GM19035 (cell line): Measurements from ENCODE around the gene JAGN1.
A peak's percentile ranks its signal among the peaks of the same experiment; 100 is the strongest.
"Not testable (repeated sequence)": the region's sequence is repeated elsewhere in the genome, so short reads cannot be mapped to it uniquely, and the experiment has no call there.

Experiments
- ATAC-seq: cut with Tn5 transposase; IDR thresholded peaks from one replicate; pipeline ENCODE4 v1.9.1; 2021; ENCODE audit not compliant: unreplicated experiment

JAGN1 gene

GRCh38 chr3:9916734-9917680, 26.6 kb downstream of the JAGN1 start, which contains the start of gene IL17RC:
TSS of gene IL17RC (plus strand) at chr3:9917098. CDS start at chr3:9917316, 218 bp downstream.
- ATAC-seq = no peak

- ATAC-seq = no peak
Measured at GRCh38 chr3:9917820-9918219, 27.4 kb downstream of the JAGN1 start.

GRCh38 chr3:9918261-9919038, 28.0 kb downstream of the JAGN1 start:
- no peak for ATAC-seq

DNA sequence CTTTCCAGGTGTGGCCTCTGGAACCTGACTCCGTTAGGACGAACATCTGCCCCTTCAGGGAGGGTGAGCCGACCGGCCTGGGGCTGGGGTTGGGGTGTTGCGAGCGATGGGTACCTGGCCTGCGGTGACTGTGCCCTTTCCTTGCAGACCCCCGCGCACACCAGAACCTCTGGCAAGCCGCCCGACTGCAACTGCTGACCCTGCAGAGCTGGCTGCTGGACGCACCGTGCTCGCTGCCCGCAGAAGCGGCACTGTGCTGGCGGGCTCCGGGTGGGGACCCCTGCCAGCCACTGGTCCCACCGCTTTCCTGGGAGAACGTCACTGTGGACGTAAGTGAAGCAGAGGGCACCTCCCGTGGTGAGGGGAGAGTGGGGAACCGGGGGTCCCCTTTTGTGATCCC, 37.7 kb downstream of the JAGN1 start:
- no peak for ATAC-seq

DNA sequence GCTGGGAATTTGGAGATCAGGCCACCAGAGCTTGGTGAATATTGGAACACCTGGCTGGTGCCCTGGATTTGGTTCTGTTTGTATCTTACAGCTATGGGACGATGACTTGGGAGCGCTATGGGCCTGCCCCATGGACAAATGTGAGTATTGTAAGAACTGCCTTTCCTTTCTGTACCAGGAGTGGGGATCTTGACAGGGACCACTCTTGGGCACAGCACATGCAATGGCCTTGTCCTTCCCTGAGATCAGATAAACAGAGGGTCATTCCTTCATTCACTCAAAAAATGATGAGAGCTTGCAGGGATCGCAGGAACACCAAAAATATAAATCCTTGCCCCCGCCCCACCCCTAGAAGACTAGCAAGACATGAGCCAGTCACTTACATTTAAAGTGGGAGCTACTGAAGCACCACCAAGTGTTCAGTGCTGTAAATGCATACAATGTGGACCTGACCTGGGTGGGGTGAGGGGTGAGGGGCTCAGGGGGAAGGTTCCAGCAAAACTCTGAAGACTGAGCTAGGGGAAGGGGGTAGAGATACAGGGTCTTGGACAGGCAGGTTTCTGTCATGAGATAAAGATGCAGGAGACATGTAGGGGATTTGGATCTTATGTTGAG, 40.5 kb downstream of the JAGN1 start:
- no peak for ATAC-seq

DNA sequence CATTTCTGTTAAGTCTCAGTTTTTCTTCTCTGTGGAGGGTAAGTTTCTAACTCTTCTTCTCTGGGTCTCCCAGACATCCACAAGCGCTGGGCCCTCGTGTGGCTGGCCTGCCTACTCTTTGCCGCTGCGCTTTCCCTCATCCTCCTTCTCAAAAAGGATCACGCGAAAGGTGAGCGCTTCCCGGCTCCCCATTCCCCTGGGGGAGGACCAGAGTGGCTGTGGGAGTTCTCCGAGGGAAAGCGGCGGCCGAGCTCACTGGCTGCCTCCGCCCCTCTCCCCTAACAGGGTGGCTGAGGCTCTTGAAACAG, 42.1 kb downstream of the JAGN1 start:
- ATAC-seq = no peak

GRCh38 chr3:9932843-9933560, 42.6 kb downstream of the JAGN1 start:
- ATAC-seq = peak; percentile 70

DNA sequence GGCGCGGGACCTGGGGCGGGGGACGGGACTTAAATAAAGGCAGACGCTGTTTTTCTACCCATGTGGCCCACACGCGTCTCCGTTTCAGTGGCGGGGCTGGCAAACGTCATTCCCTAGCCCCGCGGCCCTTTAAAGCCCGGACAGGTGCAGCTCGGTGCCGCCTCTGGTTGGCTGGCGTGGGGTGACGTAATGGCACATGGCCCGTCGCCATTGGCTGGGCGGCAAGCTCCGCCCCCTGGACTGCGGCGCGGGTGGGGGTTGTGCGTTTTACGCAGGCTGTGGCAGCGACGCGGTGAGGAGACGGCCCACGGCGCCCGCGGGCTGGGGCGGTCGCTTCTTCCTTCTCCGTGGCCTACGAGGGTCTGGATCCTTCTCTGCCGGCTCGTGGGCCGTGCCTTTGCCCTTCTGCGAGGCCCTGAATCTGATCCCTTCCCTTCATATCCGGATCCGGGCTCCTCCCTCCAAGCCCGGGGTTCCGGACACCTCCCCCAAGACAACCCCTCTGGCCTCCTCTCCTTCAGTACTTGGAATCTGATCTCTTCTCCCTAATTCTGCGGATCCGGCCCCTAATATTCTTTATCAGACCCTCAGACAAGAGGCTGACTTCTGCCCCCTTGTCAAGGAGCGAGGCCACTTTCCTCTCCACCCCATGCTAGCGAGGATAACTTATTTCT, 43.3 kb downstream of the JAGN1 start, which contains the start of gene CRELD1:
TSS of gene CRELD1 (plus strand) at position 274 of the 674 bp plus-strand sequence. CDS start 605 bp downstream, outside the sequence.
- peak; percentile 88 for ATAC-seq

- ATAC-seq = no peak
Measured at GRCh38 chr3:9934235-9934621, 43.8 kb downstream of the JAGN1 start.

GRCh38 chr3:9934993-9935392, 44.6 kb downstream of the JAGN1 start:
- no peak for ATAC-seq

DNA sequence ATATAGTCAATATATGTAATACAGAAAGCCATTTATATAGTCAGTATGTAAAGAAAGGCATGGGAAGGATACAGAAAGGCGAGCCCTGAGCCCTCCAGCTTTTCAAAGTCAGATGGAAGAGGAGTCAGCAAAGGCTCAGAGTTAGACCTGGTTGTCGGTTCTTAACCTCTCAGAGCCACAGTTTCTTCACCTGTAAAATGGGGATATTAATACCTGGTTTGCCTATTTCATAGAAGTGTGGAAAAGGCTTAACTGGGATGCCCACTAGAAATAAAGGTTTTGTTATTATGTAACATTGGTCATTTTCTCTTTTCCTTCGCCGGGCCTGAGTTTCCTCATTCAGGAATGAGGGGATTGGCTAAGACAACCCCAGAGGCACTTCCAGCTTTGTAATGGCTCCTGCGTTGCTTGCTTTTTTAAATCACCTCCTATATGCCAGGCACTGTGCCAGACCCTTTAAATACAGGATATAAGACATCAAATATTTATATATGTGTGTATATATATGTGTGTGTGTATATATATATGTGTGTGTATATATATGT, 45.6 kb downstream of the JAGN1 start:
- ATAC-seq = no peak

- ATAC-seq = no peak
Measured at GRCh38 chr3:9937486-9938238, 47.3 kb downstream of the JAGN1 start.

DNA sequence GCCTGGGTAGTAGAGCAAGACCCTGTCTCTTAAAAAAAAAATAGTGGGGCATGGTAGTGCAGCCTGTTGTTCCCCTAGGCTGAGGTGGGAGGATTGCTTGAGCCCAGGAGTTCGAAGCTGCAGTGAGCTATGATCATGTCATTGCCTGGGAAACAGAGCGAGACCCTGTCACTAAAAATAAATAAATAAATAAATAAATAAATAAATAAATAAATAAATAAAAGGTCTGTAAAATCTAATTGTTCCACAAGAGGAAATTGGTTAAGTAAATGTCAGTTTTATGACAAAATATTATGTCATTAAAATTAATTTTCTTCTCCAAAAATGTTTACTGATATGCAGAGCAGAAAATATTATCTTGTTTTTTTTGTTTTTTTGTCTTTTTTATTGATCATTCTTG, 48.6 kb downstream of the JAGN1 start:
- ATAC-seq = no peak

GRCh38 chr3:9939906-9940305, 49.5 kb downstream of the JAGN1 start:
- not testable (repeated sequence) for ATAC-seq

DNA sequence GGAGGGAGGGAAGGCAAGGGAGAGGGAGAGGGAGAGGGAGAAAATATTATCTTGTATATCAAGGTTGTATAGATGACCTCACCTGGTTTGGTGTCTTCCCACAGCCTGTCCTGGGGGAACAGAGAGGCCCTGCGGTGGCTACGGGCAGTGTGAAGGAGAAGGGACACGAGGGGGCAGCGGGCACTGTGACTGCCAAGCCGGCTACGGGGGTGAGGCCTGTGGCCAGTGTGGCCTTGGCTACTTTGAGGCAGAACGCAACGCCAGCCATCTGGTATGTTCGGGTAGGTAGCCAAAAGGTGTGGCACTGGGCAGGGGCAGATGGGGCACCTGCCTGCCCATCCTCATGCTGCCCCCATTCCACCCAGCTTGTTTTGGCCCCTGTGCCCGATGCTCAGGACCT, 50.3 kb downstream of the JAGN1 start:
- no peak for ATAC-seq

DNA sequence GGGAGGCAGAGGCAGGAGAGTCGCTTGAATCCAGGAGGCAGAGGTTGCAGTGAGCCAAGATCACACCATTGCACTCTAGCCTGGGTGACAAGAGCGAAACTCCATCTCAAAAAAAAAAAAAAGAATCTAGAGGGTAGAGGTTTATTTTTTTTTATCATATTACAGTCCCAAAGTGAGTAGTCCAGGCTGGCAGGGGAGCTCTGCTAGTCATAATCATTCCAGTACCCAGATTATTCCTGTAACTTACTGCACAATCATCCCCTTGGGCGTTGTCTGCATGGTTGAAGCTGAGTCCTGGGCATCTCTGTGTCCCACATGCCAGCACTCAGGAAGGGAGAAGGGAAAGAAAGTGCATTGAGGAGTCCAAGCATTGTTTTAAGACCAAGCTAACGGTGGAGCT, 51.8 kb downstream of the JAGN1 start:
- ATAC-seq = no peak

DNA sequence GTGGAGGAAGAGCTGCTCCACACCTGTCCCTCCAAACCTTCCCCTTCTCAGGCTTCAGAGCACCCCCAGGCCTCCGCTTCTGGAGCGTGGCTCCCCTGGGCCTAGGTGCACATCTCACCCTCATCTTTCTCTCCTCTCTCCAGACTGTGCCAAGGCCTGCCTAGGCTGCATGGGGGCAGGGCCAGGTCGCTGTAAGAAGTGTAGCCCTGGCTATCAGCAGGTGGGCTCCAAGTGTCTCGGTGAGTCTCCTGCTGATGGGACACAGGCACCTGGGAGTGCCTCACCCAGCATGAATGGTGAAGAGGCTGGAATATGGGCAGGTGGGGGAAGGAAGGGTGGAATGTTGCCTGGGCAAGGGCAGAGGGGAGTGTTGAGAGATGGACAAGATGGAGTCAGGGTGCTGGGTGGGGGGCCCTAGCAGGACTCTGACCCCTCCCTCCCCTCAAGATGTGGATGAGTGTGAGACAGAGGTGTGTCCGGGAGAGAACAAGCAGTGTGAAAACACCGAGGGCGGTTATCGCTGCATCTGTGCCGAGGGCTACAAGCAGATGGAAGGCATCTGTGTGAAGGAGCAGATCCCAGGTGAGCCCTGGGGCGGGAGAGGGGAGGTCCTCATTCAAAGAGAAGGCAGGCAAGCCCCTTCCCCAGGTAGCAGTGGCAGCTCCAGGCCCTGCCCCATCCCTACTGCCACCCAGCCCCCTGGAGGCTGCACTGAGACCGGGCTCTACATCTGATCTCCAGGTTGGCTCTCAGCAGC, 52.7 kb downstream of the JAGN1 start:
- no peak for ATAC-seq
